ENCODE data around the gene GRM5. TPM values are rescaled to one million over a fixed set of nuclear protein-coding genes. Genes with fewer than 3 reads are reported as not detected.

The GRM5 gene
- total RNA-seq, 1 experiment from 2014 or later: 0.03 TPM

GRCh38 chr11:88770475-88771079, 295.2 kb downstream of the GRM5 start:
- in situ Hi-C loops (cut with HindIII; ENCODE audit: low pct_unique_long_range_greater_than_20kb, low sequenced_read_pairs): no loop called here
- H3K9me3 ChIP-seq (ENCODE audit: control insufficient read depth, insufficient read depth, low read depth, low read length): no peaks in the 10 kb centered on the region
- DNase-seq (ENCODE audit: low read depth, low spot score) (no peak), ATAC-seq (no peak)
- POLR2A ChIA-PET: no interaction called here
- H3K4me3 ChIP-seq (ENCODE audit: low read depth in 2 of 2, low read length in 2 of 2): no peak overlapping the region
- CTCF ChIA-PET: no interaction called here
- H3K27me3 ChIP-seq (ENCODE audit: control insufficient read depth, insufficient read depth, low read length): no peaks in the 10 kb centered on the region
- no peaks in the 10 kb centered on the region for H3K36me3 ChIP-seq (ENCODE audit: control insufficient read depth, insufficient read depth, low read length)
- H3K27ac ChIP-seq (ENCODE audit: low read length): no peak overlapping the region
- TF ChIP-seq TCF7L2 (IDR thresholded peaks at IDR 0.05; ENCODE audit: low read depth, low read length): no peak
- no peak for TF ChIP-seq CTCF (IDR thresholded peaks at IDR 0.05)
- no TSS peak for BruUV-seq (replicated peaks)
- no peaks in the 10 kb centered on the region for H3K4me1 ChIP-seq (ENCODE audit: control insufficient read depth, insufficient read depth, low read length)
- intact Hi-C loops (cut with micrococcal nuclease; ENCODE audit: unreplicated experiment): no loop called here

GRCh38 chr11:88744140-88744539, 321.6 kb downstream of the GRM5 start:
- Histone ChIP-seq H3K4me1 (ENCODE audit: control insufficient read depth, insufficient read depth, low read length) (no peaks in the 10 kb centered on the region), H3K4me3 (ENCODE audit: low read depth in 2 of 2, low read length in 2 of 2) (no peak overlapping the region), H3K27ac (ENCODE audit: low read length) (no peak overlapping the region), H3K9me3 (ENCODE audit: control insufficient read depth, insufficient read depth, low read depth, low read length) (no peaks in the 10 kb centered on the region), H3K36me3 (ENCODE audit: control insufficient read depth, insufficient read depth, low read length) (no peaks in the 10 kb centered on the region), H3K27me3 (ENCODE audit: control insufficient read depth, insufficient read depth, low read length) (no peaks in the 10 kb centered on the region)
- no peak for TF ChIP-seq TCF7L2 (IDR thresholded peaks at IDR 0.05; ENCODE audit: low read depth, low read length)
- no peak for TF ChIP-seq CTCF (IDR thresholded peaks at IDR 0.05)
- no peak for TF ChIP-seq POLR2AphosphoS5 (IDR thresholded peaks at IDR 0.05; ENCODE audit: low read depth, low read length)
- no peak for TF ChIP-seq SIN3A (IDR thresholded peaks at IDR 0.05; ENCODE audit: borderline replicate concordance, insufficient read depth, low read depth, low read length)
- TF ChIP-seq REST (IDR thresholded peaks at IDR 0.05; ENCODE audit: insufficient read depth in 1 of 2, low read depth in 2 of 2, low read length in 1 of 2): no peak
- intact Hi-C loops (cut with micrococcal nuclease; ENCODE audit: unreplicated experiment) (no loop called here), in situ Hi-C loops (cut with HindIII; ENCODE audit: low pct_unique_long_range_greater_than_20kb, low sequenced_read_pairs) (no loop called here)
- ATAC-seq: no peak
- no TSS peak for BruUV-seq (replicated peaks)
- ChIA-PET CTCF (no interaction called here), POLR2A (no interaction called here)
- DNase-seq (ENCODE audit: low read depth, low spot score): no peak

Data from Panc1 (cell line).